ENCODE measurements around the gene PKN1. TPM values are rescaled to one million over a fixed set of nuclear protein-coding genes. Genes with fewer than 3 reads are reported as not detected.
A peak's percentile ranks its signal among the peaks of the same experiment; 100 is the strongest.
"Not testable (repeated sequence)": the region's sequence is repeated elsewhere in the genome, so short reads cannot be mapped to it uniquely, and the experiment has no call there.

The PKN1 gene
- 94.8 TPM for polyA plus RNA-seq (2013, experiment 1 of 2; ENCODE audit: insufficient read length)
- polyA plus RNA-seq (2013, experiment 2 of 2; ENCODE audit: insufficient read length), result 91.9 TPM

DNA sequence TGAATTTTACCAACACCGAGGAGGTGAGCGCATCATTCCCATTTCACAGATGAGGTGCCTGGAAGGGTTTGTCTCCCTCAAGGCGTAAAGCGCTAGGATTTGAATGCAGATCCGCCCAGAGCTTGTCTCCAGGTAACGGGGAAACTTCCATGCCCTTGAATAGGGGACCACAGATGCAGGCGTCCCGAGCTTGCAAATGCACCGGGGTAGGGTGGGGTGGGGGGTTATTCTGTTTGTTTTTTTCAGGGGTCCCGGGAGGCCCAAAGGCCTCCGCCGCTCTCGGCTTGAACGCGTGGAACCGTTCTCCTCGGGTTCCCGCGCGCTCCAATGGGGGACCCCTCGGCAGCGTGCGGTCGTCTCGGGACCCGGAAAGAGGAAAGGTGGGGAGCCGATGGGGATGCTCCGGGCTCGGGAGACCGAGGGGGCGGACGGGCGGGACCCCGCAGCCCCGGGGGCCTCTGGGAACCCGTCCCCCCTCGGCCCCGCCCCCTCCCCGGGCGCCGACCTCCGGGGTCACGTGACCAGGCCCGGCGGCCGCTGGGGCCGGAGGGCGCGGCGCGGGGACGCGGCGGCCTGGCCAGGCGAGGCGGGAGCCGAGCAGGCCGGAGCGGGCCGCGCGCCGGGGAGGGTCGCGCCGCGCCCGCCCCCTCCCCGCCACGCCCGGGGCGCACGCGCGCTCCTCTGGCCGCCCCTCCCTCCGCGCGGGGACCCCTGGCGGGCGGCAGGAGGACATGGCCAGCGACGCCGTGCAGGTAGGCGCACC is at the start of gene PKN1:
Gene PKN1 (plus strand): TSS at position 516 of the 763 bp plus-strand sequence. CDS start 216 bp downstream, at position 732.
- peak; percentile 53 for DNase-seq

DNA sequence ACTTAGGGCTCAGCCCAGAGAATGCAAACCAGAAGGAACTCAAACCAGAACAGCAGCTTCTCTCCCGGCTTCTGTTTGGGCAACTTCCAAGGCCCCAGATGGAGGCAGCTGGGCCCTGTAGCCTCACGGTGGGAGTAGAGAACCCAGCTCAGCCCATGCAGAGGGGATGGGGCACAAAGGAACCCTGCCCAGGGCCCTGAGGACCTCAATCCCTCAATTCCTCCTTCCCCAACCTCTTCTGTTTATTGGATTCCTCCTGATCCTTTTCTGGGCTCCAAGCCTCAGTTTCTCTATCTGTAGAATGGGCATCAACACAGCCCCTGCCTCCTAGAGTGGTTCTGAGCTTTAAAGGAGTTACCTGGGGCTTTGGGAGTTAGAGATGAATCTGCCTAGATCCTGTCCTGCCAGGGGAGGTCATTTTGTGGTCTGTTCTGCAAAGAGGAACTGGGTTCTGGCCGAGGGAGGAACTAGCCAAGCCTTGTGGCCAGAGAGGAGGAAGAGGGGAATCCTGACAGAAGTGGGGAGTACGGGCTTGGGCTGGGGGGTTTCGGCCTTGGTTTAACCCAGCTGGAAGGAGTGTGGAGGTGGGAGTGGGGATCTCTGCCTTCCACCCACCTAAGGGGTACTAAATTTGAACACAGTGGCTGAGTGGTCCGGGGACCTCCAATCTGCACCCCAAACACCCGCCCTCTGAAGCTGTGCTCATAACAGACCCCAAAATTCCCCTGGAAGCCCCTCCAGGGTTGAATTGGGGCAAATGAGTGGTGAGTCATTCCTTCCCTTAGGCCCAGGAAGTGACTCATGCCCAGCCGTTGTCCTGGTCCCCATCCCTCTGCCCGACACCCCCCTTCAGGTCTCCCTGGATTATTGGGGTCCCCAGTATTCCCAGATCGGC is 49.2 kb upstream of the PKN1 start:
- peak; percentile 53 for DNase-seq

DNA sequence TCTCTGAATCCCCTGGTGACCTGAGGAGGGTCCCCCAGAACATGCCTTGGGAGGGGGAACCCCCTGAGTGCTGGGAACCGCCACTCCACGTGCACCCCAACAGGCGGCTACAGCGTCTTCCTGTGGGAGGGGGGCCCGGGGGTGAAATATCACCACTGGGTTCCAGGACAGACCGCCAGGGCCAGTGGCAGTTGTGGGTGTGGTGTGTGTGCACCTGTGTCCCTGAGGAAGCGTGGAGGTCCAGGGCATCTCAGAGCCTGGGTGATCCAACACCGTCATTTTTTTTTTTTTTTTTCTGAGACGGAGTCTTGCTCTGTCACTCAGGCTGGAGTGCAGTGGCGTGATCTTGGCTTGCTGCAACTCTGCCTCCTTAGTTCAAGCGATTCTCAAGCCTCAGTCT is 47.6 kb upstream of the PKN1 start:
- DNase-seq, result no peak

DNA sequence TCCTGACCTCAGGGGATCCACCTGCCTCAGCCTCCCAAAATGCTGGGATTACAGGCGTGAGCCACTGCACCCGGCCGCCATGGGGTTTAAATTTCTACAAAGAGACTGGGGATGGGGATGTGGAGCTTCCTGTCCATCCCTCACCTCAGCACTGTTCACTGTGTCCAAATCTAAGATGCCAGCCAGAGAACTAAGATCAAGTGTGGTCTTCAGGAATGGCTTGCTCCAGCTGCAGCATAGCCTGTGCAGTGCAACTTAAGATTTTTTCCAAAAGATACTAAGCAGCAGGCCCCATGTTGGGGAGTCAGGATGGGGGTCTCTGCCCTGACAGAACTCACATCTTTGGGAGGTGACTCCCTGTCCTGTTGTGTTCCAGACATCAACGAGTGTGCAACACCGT is 42.6 kb upstream of the PKN1 start:
- DNase-seq, result no peak

DNA sequence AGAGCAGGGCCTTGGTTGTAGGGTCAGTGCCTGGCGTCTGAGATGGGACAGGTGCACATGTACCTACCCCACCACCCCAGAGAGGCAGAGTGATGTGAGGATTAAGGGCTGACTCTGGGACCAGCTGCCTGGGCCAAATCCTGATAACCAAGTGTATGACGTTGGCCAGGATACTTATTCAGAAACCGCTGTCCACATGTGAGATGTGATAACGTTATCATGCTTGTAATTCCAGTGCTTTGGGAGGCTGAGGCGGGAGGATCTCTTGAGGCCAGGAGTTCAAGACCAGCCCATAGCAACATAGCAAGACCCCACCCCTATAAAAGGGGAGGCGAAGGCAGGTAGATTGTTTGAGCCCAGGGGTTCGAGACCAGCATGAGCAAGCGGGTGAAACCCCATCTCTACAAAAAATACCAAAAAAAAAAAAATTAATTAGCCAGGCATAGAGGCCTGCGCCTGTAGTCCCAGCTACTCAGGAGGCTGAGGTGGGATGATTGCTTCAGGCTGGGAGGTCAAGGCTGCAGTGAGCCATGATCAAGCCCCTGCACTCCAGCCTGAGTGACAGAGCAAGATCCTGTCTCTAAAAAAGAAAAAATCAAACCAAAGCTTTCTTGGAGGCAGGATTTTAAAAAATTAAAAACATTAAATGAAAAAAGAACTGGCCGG is 41.8 kb upstream of the PKN1 start:
- DNase-seq, result no peak

DNA sequence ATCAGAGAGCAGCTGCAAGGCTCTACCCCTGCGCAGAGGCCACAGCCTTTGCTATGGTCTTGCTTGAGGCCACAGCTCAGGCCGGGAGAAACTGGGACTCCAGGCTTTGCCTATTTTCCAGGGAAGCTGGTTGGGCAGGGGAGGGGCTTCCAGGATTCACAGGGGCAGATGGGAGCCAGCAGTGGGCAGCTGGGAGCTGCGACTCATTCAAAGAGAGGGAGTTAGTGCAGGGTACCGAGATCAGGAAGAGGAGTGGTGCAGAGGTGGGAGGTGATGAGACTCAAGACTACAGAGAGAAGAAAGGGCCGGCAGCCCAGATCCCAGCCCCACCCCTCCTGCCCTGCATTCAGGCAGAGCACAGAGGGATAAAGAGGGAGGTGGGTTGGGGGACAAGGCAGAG is 39.8 kb upstream of the PKN1 start:
- DNase-seq, result no peak

DNA sequence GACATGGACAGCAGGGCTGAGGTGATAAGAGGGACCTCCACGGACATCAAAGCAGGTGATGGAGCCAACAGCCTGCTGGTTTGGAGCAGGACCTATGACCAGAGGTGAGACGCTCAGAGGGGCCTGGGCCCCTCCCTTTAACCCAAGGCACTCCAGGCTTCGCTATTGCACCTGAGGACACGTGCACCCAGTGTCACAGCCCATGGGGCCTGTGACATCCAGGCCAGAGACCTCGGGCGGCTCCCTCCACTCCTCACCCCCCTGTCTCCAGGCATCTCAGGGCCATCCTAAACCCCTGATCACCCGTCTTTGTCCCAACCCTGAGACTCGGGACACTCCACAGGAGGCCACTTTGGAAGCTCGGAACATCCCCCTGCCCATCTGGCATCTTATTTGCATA is 38.9 kb upstream of the PKN1 start:
- no peak for DNase-seq

DNA sequence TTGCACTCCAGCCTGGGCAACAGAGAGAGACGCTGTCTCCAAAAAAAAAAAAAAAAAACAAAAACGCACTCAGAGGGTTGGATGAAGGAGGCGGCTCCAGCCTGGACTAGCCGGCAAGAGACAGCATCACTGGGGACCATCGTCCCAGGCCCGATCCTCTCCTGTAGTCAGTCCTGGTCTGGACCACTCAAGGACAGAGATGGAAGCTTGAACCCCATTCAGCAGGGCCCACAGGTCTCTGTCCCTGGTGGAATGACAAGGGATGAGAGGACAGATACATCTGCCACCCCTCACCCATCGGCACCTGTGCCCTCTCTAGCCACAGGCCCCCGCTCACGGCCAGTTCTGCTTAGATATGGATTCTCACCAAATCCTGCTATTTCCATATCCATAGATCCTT is 37.8 kb upstream of the PKN1 start:
- DNase-seq, result no peak

DNA sequence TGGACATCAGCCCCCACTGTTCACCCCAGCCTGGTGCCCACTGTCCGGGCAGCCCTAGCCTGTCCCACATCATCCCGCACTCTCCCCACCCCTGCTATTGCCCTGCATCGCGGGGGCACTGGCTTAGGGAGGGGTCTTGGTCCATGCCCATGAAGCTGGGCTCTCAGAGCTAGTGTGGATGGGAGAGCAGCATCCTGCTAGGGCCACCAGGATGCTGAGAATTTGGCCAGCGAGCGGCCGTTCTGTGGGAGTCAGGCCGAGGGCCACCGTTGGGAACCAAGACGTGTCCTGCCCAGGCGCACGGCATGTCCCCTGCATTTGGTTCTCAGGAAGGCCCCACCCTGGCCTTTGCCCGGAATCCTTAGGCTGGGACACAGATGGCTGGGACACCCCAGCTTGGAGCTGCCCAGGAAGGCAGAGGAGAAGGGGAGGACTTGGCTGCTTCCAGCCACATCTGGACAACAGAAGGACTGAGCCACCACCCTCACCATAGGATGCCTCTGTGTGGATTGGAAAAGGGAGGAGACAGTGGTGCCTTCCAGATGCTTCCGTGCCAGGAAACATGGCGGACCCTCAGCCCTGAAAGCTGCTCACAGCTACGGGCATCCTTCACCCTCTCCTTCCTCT is 37.3 kb upstream of the PKN1 start:
- no peak for DNase-seq

DNA sequence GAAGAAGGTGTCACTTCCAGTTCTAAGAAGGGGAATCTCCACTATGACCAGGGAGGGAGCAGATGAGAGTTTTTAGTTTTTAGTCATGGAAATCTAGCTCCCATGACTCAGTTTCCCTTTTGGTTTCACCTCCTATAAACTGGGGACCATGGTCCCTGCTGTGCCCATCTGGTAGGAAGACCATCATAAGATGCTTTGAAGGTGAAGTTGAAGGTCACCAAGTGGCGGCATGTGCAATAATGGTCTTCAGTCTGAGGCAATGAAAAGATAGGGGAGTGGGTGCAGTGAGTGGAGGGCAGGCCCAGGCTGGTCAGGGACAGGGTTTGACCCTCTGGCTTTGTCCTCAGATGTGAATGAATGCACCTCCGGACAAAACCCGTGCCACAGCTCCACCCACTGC is 36.4 kb upstream of the PKN1 start:
- DNase-seq, result not testable (repeated sequence)

DNA sequence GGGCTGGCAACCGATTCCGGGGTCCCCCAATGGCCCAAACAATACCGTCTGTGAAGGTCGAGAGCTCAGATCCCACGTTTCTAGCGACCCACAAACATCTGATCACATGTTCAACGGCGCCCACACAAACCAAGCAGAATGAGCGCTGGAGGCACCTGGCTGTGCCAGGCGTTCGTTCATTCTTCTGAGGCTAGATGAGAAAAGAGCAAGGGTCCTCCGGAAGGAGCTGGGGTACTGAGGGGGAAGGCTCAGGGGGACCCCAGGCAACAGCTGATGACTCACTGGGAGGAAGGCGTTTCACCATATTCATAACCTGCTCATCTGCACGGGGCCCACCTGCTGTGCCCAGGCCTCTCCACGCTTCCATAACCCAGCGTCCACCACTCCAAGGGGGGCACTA is 35.9 kb upstream of the PKN1 start:
- not testable (repeated sequence) for DNase-seq

DNA sequence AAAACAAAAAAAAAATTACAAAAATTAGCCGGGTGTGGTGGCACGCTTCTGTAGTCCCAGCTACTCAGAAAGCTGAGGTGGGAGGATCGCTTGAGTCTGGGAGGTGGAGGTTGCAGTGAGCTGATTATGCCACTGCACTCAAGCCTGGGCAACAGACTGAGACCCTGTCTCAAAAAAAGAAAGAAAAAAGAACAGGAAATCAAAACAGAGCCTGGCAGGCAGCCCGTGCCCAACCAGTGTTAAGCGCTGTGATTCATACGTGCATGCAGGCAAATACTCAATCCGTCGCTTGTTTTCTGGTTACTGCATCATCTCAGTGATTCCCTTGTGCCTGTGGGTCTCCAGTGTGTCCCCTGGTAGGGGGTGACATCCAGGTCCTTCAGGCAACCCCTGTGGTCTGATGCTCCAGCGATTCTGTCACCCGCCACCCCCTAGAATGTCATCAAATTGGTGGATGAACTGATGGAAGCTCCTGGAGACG is 32.1 kb upstream of the PKN1 start:
- peak; percentile 39 for DNase-seq

DNA sequence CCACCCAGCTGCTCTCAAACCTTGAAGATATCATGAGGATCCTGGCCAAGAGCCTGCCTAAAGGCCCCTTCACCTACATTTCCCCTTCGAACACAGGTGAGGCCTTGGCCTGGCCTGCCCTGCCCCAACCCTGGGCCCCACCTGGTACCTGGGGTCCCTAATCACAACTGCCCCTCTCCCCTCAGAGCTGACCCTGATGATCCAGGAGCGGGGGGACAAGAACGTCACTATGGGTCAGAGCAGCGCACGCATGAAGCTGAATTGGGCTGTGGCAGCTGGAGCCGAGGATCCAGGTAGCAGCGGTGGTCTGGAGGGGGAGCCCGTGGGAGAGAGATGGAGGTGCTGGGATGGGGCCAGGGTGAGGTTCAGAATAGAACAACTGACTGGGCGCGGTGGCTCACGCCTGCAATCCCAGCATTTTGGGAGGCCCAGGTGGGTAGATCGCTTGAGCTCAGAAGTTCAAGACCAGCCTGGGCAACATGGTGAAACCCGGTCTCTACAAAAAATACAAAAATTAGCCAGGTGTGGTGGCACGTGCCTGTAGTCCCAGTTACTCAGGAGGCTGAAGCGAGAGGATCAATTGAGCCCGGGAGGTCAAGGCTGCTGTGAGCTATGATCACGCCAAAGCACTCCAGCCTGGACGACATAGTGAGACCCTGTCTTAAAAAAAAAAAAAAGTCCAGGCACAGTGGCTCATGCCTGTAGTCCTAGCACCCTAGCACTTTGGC is 31.5 kb upstream of the PKN1 start:
- no peak for DNase-seq

DNA sequence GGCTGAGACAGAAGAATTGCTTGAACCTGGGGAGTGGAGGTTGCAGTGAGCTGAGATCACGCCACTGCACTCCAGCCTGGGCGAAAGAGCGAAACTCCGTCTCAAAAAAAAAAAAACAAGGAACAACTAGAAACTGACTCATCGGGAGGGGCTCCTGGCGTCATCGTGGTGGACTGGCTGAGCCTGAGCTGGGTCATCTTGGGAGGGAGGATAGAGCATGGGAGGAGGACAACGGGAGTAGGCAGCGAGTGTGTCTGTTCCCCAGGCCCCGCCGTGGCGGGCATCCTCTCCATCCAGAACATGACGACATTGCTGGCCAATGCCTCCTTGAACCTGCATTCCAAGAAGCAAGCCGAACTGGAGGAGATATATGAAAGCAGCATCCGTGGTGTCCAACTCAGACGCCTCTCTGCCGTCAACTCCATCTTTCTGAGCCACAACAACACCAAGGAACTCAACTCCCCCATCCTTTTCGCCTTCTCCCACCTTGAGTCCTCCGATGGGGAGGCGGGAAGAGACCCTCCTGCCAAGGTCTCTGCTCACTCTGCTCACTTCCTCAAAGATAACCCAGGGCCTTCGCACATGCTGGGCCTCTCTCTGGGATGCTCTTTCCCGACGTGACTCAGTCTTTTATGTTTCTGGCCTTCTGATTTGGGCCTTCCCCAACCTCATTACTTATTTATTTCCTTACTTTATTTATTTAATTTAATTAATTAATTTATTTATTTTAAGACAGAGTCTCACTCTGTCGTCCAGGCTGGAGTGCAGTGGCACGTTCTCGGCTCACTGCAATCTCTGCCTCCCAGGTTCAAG is 30.6 kb upstream of the PKN1 start:
- DNase-seq, result peak; percentile 66

DNA sequence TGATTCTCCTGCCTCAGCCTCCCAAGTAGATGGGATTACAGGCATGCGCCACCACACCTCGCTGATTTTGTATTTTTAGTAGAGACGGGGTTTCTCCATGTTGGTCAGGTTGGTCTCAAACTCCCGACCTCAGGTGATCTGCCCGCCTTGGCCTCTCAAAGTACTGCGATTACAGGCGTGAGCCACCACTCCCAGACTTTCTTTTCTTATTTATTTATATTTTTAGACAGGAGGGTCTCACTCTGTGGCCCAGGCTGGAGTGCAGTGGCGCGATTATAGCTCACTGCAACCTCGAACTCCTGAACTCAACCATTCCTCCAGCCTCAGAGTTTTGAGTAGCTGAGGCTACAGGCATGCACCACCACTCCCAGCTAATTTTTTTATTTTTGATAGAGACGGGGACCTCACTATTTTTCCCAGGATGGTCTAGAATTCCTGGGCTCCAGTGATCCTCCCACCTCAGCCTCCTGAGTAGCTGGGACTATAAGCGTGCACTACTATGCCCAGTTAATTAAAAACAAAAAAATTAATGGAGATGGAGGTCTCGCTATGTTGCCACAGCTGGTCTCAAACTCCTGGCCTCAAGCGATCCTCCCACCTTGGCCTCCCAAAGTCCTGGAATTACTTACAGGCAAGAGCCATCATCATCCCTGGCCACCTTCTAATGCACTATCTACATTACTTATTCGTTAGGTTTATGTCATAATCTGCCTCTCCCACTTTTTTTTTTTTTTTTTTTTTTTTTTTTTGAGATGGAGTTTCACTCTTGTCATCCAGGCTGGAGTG is 29.8 kb upstream of the PKN1 start:
- DNase-seq, result not testable (repeated sequence)

DNA sequence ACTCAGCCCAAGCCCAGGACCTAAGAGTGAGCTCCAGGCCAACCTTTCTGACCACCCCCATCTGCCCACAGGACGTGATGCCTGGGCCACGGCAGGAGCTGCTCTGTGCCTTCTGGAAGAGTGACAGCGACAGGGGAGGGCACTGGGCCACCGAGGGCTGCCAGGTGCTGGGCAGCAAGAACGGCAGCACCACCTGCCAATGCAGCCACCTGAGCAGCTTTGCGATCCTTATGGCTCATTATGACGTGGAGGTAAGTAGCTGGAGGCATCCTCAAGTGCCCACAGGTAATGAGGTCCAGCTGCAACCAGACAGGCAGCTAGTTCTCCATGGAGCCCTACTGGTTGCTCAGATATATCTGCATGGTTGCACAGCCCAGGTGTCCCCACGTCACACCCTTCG is 28.8 kb upstream of the PKN1 start:
- DNase-seq, result no peak

DNA sequence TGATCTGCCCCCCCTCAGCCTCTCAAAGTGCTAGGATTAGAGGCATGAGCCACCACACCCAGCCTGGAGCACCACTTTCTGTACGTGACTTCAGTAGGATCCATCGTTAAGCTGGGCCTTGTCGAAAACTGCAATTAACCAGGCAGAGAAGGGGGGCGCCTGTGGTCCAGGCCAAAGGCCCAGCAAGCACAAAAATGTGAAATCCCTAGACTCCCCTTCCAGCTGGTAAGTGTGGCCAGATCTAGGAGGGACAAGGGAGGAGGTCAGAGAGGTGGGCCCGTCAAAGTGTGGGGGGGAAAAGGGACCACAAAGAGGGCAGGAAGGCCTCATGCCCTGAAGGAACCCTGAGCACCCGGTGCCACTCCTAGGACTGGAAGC is 27.7 kb upstream of the PKN1 start:
- no peak for DNase-seq

DNA sequence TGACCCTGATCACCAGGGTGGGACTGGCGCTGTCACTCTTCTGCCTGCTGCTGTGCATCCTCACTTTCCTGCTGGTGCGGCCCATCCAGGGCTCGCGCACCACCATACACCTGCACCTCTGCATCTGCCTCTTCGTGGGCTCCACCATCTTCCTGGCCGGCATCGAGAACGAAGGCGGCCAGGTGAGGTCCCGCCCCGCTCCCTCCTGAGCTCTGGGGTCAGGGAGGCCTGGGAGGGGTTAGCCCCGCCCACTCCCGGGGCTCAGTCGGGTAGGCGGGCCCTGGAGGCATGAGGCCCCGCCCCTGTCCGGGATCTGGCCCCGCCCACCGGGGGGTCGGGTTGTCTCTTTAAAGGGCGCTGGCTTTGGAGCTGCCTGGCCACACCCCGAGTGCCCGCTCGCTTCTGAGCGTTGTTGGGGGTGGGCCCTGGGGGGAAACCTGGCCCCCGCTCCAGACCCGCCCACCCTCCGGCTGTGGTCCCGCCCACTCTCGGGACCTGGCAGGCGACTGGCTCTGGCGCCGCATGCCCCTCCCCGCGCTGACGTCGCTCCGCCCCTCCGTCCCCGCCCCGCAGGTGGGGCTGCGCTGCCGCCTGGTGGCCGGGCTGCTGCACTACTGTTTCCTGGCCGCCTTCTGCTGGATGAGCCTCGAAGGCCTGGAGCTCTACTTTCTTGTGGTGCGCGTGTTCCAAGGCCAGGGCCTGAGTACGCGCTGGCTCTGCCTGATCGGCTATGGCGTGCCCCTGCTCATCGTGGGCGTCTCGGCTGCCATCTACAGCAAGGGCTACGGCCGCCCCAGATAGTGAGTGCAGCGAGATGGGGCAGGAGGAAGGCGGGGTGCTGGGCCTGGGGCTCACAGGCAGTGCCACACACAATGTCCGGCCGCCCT is 27.1 kb upstream of the PKN1 start:
- DNase-seq, result peak; percentile 87

All from fibroblast of skin of scalp (primary cell).